Stomach (tissue), 4 donors: ENCODE results near the gene CTNNA3.

ENCODE experiments used
- POLR2A ChIP-seq, 4 donors: fragments of 450-650 bp; IDR thresholded peaks; one replicate each; pipeline ENCODE4 v1.6.1; 2016; ENCODE audit warnings: antibody characterized with exemption in 4 of 4, control low read depth in 2 of 4, mild to moderate bottlenecking in 1 of 4, moderate library complexity in 1 of 4
- TF ChIP-seq, protein P1 (sequence below), 7 experiments: fragments of 450-650 bp in 4 of 7; fragments of 200-600 bp in 3 of 7; sonication (generic) in 3 of 7; IDR thresholded peaks; one replicate each; pipeline ENCODE4 v1.5.1; 2016 to 2019; ENCODE audit warnings: antibody characterized with exemption in 7 of 7, control low read depth in 2 of 7, mild to moderate bottlenecking in 1 of 7

DNA sequence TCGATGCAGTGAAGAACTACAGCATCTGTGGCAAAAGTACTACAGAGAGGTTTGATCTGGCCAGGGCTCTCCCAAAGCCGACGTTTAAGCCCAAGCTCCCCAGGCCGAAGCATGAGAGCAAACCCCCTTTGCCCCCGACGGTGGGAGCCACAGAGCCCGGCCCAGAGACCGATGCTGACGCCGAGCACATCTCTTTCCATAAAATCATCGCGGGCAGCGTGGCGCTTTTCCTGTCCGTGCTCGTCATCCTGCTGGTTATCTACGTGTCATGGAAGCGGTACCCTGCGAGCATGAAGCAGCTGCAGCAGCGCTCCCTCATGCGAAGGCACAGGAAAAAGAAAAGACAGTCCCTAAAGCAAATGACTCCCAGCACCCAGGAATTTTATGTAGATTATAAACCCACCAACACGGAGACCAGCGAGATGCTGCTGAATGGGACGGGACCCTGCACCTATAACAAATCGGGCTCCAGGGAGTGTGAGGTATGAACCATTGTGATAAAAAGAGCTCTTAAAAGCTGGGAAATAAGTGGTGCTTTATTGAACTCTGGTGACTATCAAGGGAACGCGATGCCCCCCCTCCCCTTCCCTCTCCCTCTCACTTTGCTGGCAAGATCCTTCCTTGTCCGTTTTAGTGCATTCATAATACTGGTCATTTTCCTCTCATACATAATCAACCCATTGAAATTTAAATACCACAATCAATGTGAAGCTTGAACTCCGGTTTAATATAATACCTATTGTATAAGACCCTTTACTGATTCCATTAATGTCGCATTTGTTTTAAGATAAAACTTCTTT, 767.8 kb downstream of the CTNNA3 start:
- no peak for TF ChIP-seq POLR2A (IDR thresholded peaks at IDR 0.05)
- TF ChIP-seq, protein P1, sequence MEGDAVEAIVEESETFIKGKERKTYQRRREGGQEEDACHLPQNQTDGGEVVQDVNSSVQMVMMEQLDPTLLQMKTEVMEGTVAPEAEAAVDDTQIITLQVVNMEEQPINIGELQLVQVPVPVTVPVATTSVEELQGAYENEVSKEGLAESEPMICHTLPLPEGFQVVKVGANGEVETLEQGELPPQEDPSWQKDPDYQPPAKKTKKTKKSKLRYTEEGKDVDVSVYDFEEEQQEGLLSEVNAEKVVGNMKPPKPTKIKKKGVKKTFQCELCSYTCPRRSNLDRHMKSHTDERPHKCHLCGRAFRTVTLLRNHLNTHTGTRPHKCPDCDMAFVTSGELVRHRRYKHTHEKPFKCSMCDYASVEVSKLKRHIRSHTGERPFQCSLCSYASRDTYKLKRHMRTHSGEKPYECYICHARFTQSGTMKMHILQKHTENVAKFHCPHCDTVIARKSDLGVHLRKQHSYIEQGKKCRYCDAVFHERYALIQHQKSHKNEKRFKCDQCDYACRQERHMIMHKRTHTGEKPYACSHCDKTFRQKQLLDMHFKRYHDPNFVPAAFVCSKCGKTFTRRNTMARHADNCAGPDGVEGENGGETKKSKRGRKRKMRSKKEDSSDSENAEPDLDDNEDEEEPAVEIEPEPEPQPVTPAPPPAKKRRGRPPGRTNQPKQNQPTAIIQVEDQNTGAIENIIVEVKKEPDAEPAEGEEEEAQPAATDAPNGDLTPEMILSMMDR (IDR thresholded peaks at IDR 0.05), result no peak
